ENCODE results near the gene FMO2.

Gene FMO2

GRCh38 chr1:171256940-171257606 lies 72.0 kb downstream of the FMO2 start:
- DNase-seq = no peak

GRCh38 chr1:171257607-171258076 lies 72.5 kb downstream of the FMO2 start:
- no peak for DNase-seq

GRCh38 chr1:171258429-171258828 lies 73.3 kb downstream of the FMO2 start:
- no peak for DNase-seq

GRCh38 chr1:171258943-171259342 lies 73.8 kb downstream of the FMO2 start:
- DNase-seq = no peak
